Stimulated activated CD8-positive, alpha-beta memory T cell treated with anti-CD3 and anti-CD28 coated beads, Interleukin-7, amount 100 ng/mL, for 1 hour (primary cell): ENCODE results near the gene C7orf25.
"Not testable (repeated sequence)": the region's sequence is repeated elsewhere in the genome, so short reads cannot be mapped to it uniquely, and the experiment has no call there.

ENCODE experiments used
- DNase-seq, 2 donors: peaks; one replicate each; pipeline ENCODE4 v3.0.0-alpha.2; 2020; ENCODE audit warnings: low read depth in 2 of 2

C7orf25 gene

DNA sequence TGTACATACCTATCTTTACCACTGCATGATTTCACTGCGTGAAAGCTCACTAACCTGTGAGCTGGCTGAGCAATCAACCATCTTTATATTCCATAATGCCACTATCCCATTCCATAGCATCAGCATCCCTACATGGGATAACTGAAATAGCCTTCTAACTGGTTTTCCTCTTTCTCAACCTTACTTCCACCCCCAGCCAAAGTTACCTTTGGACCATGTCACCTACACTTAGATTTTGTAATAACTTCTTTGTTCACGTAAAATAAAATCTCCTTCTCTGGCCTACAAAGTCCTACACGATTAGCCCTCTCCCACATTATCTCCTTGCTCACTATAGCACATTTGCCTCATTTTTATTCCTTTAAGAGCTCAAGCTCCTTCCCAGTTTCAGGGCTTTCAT, 17.6 kb upstream of the C7orf25 start:
- DNase-seq, result no peak

DNA sequence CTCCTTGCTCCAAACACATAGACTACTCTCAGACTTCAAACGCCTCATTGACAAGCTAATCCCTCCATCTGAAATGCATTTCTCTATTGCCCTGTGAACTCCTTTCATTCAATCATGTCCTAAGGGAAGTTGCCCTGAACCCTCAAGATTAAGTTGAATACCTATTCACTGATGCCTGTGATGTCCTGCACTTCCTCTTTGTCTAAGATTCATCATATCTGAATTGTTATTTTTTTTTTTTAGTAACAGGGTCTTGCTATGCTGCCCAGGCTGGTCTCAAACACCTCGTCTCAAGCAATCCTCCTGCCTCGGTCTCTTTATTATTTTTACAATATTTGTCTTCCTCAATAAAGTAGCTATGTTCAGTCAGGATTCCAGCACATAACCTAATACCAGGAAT, 16.9 kb upstream of the C7orf25 start:
- no peak for DNase-seq

DNA sequence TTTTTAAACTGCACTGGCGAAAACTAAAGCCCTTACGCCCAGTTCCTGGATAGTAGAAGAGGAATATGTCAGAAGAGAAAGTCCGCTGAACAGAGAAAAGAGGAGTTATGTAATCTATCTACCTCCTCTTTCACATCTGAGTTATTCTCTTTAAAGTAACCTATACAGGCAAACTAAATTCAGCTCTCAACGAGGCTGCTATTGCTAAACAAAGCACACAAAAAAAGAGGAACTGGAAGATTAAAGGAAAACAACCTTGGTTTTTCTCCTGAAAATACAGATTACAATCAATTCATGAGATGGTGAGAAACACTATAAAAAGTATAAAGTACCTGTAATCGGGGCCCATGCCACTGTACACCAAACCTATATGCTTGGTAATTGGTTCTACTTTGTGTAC, 14.3 kb upstream of the C7orf25 start:
- no peak for DNase-seq

DNA sequence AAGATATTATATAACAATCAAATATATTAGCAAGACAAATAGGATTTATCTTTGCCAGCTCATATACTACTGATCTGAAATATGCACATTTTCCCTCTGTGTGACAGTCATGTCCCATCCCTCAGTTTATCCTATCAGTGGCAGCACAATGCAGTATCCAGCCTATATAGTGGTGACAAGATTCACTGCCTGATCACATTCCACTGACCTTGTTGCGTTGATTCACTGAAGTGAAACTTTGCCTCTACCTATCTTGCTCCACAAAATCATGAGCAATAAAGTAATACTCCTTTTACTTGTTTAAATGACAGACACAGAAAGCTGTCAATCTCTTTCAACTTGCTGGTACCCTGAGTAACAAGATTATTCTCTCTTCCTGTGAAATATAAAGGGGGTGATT, 13.8 kb upstream of the C7orf25 start:
- no peak for DNase-seq

DNA sequence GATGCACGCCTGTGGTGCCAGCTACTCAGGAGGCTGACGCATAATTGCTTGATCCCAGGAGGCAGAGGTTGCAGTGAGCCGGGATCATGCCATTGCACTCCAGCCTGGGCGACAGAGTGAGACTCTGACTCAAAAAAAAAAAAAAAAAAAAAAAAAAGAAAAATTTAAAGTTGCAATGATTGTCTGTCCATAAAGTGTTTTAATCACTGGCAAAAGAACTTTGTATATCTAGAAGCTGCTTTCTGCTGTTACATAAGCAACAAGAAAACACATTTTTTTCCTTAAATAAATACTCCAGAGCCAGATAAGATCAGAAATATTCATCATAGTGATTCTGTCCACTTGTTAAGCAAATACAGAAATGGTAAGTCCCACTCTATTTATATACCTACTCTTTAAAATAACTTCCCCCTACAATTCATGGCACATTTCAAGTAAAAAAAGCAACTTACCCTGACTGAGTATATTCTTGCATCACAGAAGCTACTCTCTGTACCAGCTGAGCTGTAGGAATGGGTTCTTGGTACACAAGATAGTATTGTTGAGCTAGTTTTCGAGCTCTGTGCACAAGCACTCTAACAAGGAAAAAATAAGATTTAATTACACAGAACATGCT, 12.5 kb upstream of the C7orf25 start:
- DNase-seq, result no peak

DNA sequence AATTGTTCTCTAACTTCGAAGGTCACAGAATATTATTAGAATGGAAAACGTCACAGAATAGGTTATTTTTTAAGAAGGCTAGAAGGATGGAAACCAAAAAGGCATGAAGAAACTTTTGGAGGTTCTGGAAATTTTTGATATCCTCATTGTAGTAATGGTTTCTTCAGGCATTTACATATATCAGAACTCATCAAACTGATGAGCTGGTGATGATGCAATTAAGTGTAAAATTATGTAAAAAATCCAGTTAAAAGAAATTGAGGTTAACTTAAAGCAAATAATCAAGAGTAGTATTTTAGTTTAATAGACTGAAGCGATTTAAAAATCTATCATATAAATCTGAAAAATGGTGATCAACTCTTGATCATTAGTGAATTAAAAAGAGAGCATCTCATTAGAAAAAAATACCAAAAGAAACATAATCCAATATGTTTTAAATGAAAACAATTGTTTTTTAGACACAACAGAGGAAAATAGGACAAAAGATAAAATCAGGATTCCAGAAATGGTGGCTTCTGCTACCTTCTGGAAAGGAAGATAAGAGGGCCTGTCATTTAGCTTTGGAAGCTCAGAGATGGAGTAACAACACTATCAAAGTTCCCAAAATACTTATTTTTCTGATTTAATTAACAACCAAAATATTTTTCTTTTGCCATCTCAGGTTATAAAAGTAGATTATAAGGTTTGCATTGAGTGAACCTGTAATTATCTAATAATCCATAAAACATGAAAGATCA, 10.3 kb upstream of the C7orf25 start:
- DNase-seq, result no peak

DNA sequence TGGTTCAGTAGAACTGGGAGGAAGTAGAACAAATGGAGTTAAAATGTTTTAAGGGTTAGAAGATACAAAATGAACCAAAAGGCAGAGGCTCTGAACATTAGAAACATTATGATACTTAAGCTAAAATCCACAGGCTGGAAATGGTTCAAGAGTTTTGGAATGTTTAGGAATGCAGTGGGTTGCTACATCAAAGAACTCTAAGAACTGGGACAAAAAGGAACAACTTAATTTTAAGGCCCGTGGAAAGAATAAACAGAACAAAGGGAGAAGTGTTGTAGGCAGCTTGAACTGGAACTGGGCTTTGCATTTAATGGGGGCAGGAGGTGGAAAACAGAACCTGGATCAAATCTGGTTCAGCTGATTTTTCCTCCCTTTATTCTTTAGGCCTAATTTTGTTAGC, 3.5 kb upstream of the C7orf25 start:
- no peak for DNase-seq

DNA sequence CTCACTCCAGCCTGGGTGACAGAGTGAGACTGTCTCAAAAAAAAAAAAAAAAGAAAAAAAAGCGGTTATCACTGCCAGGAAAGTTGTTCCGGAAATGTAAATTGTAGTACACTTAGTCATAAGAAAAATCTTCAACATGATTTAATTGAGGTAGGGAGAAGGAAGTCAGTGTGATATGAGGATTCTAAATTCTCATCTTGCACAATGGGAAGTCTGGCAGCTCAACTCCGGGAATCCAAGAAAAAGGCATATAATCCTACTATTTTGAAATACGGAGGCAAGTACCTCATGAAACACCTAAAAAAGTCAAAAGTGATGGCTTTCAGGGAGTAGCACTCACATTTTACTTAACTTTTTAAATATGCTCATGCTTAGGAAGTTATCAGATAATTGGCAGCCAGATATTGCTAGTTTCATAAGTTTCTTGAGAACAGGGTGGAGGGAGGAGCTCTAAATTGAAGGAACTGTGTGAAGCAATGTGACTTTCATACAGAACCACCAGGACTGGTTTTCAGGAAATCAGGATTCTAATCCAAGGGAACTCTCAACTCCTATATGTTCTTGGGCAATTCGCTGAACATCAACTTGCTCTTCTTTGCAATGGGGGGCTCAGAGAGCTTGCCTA, 2.7 kb upstream of the C7orf25 start:
- DNase-seq, result no peak

DNA sequence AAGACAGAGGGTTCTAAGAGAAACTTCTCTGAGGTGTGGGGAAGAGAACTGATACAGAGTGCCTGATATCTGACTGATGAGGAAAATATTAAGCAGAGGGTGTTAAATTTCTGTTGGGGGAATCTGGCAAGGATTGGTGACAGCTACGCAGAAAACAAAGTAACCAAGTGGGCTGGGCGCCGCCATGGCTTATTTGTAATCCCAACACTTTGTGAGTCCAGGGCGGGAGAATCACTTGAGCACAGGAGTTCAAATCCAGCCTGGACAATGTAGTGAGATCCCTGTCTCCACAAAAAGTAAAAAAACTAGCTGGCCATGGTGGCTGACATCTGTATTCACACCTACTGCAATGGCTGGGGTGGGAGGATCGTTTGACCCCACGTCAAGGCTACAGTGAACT, 2.1 kb upstream of the C7orf25 start:
- DNase-seq, result no peak

DNA sequence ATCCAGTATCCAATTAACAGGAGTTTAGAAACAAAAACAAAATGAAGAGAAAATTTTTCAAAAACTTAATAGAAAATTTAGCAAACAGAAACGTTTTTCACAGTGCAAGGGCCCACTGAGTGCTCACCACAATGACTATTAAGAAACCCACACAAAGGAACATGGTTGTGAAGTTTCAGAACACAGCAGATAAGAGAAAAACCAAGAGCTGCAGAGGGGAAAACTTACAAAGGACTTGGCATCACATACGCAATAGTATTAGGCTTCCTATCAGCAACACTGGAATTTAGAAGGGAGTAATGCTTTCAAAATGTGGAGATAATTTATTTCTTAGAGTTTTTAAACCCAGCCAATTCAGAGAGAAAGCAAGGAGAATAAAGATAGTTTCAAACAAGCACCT, 1.7 kb upstream of the C7orf25 start:
- no peak for DNase-seq

DNA sequence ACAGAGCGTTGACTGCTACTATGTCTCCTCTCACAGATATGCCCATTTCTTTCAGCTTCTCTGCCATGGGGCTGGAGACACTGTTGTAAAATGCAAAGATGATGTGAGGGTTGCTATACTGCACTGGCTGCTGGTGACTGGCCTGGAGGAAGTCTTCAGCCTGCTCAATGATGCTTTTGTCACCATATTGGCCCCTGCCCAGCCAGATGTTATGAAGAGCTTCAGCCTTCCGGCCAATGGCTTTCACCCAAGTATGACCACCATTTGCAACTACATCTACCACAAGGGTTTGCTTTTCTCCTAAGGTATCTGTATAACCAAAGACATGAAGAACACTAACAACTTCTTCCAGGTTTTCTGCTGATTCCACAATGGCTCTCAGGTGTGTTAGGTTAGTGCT, 1.6 kb downstream of the C7orf25 start:
- DNase-seq, result no peak

DNA sequence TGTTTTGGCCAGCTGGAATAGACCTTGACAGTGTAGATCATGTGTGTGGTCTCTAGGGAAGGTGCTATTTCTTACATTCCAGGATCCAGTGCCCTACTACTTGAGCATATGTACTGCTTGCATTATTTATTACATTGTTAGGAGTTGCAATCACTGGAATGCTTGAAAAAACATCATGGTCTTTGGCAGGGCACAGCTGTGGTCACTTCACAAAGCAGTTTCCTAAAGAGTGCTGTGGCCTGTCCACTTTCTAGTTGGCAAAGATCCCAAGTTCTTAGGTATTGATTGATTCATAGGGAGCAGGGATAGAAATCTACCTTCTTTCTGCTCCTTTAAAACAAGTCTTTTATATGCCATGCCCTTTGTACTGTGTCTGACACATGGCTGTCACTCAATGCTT, 4.6 kb downstream of the C7orf25 start:
- DNase-seq, result no peak

DNA sequence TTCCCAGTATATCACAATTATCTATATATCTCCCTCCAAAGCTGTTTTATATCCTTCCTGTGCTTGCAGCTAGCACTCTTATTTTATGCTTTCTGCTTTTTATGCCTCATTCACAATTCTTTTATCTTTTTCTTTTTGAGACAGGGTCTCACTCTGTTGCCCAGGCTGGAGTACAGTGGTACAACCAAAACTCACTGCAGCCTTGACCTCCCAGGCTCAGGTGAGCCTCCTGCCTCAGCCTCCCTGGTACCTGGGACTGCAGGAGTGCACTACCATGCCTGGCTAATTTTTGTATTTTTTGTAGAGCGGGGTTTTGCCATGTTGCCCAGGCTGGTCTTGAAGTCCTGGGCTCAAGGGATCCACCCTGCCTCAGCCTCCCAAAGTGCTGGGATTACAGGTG, 5.7 kb downstream of the C7orf25 start:
- no peak for DNase-seq

DNA sequence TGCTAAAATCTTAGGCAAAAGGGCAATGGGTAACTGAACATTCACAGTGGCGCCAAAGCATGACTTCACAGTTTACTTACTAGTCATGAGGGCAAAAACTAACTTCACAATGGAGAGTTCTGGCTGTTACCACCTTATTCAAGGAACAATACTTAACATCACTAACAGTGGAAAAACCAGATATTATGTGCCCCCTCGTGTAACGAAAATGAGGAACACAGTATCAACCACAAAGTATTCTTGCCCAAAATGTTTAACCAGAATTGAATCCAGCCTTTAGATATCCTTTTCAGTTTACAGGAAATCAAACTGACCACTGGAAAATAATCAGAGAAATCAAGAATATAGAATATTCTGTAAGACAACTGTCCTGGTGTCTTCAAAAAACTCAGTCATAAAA, 9.5 kb downstream of the C7orf25 start:
- no peak for DNase-seq

DNA sequence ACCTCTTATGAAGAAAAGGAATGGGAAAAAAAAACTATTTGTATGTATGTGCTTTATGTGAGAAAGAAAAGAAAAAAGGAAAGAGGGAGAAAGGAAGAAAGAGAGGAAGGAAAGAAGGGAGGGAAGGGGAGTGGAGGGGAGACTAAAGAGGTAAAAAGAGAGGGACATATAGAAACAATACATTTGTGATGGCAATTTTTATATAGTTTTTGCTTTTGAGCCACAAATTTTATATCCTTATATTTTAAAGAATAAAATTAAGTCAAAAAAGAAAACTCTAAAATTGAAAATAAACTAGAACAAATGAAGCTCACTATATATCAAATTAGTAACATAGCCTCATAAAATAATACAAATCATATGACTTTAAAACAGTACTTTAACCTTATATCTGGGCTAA, 11.0 kb downstream of the C7orf25 start:
- no peak for DNase-seq

DNA sequence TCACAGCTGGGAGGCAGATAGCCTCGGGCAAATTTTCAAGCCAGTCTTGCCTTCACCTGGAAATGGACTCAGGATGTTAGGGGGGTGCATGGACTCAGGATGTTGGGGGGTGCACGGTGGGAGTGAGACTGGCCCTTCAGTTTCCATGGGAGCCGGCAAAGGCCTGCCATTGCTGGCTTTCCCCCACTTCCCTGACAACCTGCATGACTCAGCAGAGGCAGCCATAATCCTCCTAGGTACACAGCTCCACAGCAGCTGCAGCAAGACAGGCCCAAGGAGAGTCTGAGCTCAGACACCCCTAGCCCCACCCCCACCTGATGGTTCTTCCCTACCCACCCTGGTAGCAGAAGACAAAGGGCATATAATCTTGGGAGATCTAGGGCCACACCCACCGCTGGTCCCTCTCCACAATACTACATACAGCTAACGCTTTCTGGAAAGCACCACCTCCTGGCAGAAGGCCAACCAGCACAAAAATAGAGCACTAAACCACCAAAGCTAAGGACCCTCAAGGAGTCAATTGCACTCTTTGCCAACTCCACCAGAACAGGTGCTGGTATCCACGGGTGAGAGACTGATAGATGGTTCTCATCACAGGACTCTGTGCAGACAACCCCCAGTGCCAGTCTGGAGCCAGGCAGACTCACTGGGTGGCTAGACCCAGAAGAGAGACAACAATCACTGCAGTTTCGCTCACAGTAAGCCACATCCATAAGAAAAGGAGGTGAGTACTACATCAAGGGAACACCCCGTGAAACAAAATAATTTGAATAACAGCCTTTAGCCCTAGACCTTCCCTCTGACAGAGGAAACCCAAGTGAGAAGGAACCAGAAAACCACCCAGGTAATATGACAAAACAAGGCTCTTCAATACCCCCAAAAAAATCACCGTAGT, 18.3 kb downstream of the C7orf25 start:
- no peak for DNase-seq

DNA sequence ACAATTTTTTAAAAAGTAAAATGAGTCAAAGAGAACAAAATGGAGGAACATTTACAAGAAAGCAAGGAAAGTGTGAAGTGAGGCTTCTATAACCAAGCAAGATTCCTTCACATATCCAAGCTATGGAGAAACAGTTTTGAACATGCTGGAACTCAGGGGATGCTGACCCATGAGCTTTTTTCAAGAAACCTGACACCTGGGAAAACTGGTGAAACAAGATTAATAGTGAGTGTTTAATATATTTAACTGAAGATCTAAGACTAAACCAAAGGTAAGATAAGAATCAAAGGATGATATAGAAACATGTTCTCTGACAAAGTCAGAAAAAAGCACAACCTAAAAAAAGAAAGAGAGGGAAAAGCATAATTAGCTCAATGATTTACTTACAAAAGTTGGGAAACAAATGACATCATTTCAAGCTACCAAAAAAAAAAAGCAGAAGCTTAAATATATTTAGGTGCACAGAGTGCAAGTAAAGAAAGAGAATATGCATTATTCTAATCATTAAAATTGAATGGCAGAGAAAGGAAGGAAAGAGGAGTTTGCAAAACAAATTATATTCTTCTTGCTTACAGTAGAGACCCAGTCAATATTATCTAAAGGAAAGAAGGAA, 24.9 kb downstream of the C7orf25 start:
- DNase-seq, result no peak

DNA sequence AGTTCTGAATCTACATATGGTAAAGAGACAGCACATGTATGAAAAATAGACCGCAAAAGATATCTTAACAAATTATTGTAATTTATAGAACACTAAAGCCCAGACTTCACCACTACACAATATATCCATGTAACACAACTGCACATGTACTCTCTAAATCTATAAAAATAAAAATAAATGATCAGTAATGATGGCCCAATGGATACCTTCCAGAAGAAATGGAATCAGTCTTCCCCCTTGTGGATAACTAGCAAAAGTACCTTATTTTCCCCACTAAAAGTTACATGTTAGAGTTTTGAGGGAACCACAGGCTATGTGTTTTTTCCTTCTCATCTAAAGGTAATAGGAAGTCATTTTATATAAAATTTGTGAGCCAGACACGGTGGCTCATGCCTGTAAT, 25.7 kb downstream of the C7orf25 start:
- no peak for DNase-seq

DNA sequence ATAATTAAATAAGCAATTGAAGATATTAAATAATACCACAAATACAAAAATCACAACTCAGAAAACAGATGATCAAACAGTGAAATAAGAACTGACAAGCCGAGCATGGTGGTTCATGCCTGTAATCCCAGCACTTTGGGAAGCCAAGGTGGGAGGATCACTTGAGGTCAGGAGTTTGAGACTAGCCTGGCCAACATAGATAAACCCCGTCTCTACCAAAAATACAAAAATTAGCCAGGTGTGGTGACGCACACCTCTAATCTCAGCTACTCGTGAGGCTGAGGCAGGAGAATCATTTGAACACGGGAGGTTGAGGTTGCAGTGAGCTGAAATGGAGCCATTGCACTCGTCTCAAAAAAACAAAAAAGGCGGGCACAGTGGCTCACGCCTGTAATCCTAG, 26.7 kb downstream of the C7orf25 start:
- DNase-seq, result not testable (repeated sequence)

DNA sequence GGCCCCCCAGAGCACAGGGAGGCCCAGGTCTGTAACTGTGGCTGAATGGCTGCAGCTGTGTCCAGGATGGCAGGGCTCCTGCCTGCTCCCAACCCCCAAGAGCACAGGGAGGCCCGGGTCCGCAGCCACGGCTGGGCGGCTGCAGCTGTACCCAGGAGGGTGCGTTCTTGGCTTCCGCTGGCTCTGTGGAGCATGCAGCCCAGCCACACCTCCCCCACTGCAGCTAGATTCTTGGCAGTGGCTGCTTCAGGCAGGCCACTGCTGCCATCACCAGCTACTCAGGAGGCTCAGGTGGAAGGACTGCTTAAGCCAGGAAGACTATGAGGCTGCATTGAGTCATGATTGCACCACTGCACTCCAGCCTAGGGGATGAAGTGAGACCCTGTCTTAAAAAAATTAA, 27.9 kb downstream of the C7orf25 start:
- no peak for DNase-seq

DNA sequence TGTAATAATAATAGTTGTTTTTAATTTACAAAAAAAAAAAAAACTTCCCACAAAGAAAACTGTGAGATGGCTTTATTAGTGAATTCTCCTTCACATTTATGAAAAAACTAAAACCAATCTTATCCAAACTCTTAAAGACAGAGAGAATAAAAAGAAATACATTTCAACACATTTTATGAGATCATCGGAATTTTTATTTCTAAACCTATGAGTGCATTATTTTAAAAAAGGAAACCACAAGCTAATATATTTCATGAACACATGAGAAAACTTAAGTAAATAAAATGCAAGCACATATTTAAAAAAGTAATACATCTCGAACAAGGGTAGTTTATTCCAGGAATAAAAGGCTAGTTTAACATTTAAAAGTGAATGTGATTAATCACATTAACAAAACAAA, 31.5 kb downstream of the C7orf25 start:
- DNase-seq, result no peak

DNA sequence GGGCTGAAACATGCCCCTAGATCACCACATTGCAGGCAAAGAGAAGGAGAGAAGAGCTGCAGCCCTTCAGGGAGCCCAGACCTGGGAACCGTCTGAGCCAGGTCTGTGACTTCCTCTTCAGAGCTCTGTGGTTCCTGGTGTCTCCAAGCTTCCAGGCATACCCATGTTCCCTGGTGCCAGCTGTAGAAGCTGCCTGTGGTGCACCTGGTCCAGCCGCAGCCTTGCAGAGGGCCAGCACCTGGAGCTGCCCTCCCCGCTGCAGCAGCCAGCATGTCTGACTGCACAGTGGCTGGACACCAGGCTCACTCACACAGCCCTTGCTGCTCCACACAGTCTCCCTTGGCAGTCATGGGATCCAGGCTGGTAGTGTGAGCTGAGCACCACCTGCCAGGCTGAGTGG, 33.6 kb downstream of the C7orf25 start:
- DNase-seq, result no peak
